GM19193 (cell line): ENCODE data around the gene SAMD5.

ENCODE experiments used
- POLR2A ChIP-seq: IDR thresholded peaks from 4 replicates; pipeline ENCODE4 v1.6.1; 2011; ENCODE audit not compliant: insufficient read depth, insufficient read length; ENCODE audit errors: extremely low read depth

Gene SAMD5

DNA sequence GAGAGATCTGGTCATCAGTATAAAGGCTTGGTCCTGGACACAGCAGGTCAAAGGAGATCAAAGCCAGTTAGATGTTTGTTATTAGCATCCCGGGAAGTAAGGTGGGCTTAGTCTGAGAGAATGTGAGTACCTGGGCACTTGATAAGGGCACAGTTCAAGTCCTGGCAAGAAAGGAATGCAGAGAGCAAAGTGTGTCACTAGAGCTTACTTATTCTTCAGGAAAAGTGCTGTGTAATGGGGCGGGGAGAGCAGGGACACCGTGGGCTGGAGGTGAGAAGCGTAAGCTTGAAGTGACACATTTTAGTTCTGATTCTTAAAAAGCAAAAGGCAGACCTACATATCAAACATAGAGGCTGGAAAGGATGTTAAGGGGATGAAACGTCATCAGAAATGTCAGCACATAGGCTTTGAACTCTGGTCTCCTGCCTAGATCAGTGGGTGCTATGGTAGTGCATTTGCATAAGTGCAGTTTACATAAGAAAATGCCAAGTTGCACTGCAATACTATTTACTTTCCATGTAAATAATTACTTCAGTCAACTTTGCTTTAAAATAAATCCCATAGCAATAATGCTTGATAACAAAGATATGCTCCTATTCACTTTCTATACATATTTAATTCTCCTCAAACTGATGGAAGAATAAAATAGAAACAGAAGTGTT lies 2.6 kb downstream of the SAMD5 start:
- no peak for TF ChIP-seq POLR2A

DNA sequence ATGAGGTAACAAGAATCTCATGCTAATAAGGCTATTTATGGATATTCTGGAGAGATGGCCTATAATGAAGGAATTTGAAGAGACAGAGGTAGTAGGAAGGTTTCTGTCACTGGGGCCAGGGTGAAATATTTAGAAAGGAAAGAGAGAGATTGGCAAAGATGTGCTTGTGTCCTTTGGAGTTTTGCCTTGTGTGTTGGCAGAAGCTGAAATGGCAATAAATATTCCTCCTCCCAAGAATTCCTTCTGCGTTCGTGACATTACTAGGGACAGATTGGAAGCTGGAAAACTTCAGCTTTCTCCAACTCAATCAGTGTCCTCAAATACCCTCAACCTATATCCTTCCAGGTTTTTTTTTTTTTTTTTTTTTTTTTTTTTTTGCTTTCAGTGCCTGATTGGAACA lies 6.3 kb downstream of the SAMD5 start:
- TF ChIP-seq POLR2A: no peak

- TF ChIP-seq POLR2A: no peak
Measured at GRCh38 chr6:147515327-147515726, 6.8 kb downstream of the SAMD5 start.

DNA sequence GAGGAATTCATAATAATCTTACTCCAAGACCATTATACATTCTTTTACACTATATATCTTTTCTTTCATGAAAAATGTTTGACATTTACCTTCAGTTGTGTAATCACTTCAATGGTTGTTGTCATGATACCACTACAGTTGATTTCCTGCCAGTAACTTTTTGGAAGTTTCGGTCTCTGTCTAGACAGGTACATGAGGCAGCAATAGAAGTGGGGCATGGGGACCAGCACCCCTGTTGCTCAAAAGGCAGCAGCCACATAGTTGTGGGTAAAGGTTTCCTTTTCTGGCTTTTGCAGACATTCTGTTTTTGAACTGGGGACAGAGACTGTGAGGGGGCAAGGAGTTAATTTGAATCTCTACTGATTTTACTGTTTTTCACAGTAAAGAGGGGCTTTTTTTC lies 14.1 kb downstream of the SAMD5 start:
- no peak for TF ChIP-seq POLR2A

DNA sequence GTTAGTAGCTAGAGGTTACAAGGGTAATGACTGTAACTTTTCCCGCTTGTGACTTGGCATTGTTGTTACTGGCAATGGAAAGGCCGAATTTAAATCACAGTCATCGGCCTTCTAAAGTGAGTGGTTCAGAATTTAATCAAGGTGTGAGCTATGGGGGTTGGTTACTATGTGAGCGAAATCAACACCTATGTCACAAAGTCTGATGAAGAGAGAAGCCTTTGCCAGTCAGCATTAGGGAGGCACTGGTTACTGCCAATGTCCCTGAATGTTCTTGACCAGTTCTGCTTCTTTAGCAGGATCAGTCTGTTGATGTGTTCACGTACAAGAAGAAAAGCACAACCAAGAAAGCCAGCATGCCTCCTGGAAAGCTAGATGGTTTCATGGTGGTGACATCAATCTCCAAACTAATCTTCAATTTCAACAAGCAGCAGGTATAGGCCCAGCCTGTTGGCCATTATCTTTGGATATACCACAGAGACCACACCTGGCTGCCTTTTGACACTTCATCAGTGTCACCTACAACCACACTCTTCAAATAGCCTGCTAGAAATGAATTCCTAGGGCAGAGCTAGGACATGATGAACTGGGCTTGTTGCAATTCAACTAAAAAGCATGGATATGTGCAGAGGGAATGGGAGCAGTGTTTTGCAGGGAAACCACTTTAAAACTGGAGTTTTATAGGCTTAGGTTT lies 17.2 kb downstream of the SAMD5 start:
- TF ChIP-seq POLR2A: no peak

DNA sequence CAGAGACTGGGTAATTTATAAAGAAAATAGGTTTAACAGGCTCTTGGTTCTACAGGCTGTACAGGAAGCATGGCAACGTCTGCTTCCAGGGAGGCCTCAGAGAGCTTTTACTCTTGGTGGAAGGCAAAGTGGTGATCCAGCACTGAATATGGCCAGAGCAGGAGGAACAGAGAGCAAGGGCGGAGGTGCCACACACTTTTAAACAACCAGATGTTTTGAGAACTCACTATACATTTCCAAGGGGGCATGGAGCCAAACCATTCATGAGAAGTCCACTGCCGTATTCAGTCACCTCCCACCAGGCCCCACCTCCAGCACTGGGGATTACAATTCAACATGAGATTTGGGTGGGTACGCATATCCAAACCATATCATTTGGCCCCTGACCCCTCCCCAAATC lies 18.7 kb downstream of the SAMD5 start:
- TF ChIP-seq POLR2A: no peak

DNA sequence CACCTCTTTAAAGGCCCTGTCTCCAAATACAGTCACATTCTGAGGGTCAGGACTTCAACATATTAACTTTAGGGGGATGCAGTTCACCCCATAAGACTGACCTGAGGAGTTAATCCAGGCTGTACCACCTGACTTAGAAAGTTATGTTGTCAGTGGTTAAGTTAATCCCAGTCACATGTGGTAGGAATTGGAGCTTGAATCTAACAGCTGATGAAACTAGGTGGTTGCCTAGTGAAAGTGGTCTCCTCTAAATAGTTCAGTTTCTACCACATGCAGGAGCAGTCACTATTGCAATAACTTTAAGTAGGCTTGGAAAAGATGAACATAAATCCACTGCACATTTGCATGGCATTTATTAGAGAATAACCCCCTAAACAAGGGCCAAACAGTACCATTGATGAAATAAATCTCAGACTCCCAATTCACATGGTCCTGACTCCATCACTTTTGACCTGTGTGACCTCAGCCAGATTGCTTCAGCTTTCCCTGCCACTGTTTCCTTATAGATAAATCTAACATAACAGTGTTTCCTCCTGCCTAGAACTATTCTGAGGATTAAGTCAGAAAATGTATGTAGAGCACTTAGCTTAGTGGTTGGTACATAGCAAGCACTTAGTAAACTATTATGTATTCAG lies 20.1 kb downstream of the SAMD5 start:
- no peak for TF ChIP-seq POLR2A

GRCh38 chr6:147530132-147531060 lies 21.9 kb downstream of the SAMD5 start:
- no peak for TF ChIP-seq POLR2A

DNA sequence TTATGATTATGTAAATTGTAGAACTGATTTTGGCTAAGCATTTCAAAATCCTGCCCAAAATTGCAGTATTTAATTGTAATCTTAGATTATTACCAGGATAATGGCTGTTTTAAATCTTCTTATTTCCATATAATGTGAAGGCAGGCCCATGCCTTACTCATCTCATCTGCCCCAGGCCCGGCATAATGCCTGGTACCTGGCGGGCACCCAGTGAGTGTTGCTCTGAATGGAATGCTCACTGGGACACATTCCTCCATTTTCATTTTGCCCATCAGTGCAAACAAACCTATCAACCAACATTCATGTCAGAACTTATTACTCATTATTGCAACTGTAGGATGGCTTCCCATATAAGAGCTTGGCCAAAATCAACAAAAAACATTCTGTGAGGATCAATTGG lies 22.8 kb downstream of the SAMD5 start:
- no peak for TF ChIP-seq POLR2A

GRCh38 chr6:147534116-147534860 lies 25.8 kb downstream of the SAMD5 start:
- no peak for TF ChIP-seq POLR2A

DNA sequence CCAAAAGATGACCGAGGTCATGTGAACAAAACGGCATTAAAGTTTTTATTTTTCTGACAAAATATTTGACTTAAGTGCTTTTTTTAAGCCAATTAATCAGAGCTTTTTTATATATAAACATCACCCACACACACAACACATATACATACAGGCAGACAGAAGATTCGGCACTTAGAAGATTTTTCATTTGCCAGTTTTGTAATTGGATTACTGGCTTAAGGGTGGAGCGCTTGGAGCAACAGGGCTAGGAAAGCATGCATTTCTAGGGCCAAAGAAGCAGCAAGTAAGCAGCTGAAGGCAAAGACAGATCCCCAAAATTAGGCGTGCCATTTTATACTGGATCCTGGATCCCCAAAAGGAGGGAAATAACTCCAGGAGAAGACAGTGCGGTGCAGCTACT lies 30.3 kb downstream of the SAMD5 start:
- no peak for TF ChIP-seq POLR2A

DNA sequence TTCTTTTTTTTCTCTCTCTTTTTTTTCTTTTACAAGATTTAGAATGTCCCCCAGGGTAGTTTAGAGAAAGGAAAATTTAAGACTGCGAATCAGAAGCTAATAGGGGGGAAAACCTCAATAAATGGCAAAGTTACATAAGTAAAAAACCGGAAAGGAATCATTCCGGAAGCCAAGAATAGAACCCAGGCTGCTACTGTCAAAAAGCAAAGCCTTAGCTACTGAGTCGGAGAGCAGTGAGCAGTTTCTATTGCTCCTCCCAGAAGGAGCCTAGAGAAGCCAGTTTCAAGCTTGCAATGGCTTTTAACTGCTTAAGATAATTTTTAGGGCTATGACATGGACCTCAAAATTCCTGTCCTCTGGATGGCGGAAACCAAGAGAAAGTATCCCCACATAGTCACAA lies 31.6 kb downstream of the SAMD5 start:
- no peak for TF ChIP-seq POLR2A

- no peak for TF ChIP-seq POLR2A
Measured at GRCh38 chr6:147544420-147544819, 35.9 kb downstream of the SAMD5 start.
